ENCODE measurements around the gene PROCA1. TPM values are rescaled to one million over a fixed set of nuclear protein-coding genes. Genes with fewer than 3 reads are reported as not detected.
"Not testable (repeated sequence)": the region's sequence is repeated elsewhere in the genome, so short reads cannot be mapped to it uniquely, and the experiment has no call there.

PROCA1 gene
- polyA plus RNA-seq, 4 donors: 2.3 to 5.4 (median 4.4) TPM

DNA sequence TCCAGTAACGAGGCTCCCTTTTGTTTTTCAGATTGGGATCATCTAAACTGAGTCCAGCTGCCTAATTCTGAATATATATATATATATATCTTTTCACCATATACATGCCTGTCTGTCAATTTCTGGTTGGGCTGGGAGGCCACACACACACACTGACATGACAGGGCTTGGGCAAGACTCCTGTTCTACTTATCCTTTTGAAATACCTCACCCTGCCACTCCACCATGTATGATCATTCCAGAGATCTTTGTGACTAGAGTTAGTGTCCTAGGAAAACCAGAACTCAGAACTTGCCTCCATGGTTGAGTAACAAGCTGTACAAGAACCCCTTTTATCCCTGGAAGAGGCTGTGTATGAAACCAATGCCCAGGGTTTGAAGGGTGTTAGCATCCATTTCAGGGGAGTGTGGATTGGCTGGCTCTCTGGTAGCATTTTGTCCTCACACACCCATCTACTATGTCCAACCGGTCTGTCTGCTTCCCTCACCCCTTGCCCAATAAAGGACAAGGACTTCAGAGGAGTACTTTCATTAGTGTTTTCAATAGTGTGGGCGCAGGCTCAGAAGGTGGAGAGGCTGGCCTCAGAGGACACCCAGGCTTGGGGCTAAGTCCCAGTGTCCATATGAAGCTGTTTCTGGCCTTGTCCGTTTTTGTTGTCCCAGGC is 12.3 kb upstream of the PROCA1 start:
- FAIRE-seq; DNase-seq; H3K27me3 ChIP-seq (ENCODE audit: control insufficient read depth in 3 of 3, insufficient read depth in 3 of 3, low read length in 3 of 3); H3K9me3 ChIP-seq (ENCODE audit: control insufficient read depth in 2 of 2, insufficient read depth in 1 of 2, low read depth in 1 of 2, low read length in 1 of 2); H3K27ac ChIP-seq (ENCODE audit: low read depth in 1 of 3, low read length in 2 of 3); H3K4me3 ChIP-seq (ENCODE audit: low read depth in 1 of 3, low read length in 3 of 3): not testable (repeated sequence)
- 56 to 65% (median 61%) methylated on average over 4 of the region's 4 CpGs for WGBS, 3 donors
- peaks cover 0 to 37% (median 2%) of the 10 kb centered on the region in 3 donors for H3K4me1 ChIP-seq (ENCODE audit: control insufficient read depth in 3 of 3, insufficient read depth in 2 of 3, low read depth in 1 of 3, low read length in 2 of 3)
- H3K36me3 ChIP-seq (ENCODE audit: control insufficient read depth in 3 of 3, insufficient read depth in 2 of 3, low read depth in 1 of 3, low read length in 3 of 3): peaks cover 5 to 43% (median 11%) of the 10 kb centered on the region in 3 donors

DNA sequence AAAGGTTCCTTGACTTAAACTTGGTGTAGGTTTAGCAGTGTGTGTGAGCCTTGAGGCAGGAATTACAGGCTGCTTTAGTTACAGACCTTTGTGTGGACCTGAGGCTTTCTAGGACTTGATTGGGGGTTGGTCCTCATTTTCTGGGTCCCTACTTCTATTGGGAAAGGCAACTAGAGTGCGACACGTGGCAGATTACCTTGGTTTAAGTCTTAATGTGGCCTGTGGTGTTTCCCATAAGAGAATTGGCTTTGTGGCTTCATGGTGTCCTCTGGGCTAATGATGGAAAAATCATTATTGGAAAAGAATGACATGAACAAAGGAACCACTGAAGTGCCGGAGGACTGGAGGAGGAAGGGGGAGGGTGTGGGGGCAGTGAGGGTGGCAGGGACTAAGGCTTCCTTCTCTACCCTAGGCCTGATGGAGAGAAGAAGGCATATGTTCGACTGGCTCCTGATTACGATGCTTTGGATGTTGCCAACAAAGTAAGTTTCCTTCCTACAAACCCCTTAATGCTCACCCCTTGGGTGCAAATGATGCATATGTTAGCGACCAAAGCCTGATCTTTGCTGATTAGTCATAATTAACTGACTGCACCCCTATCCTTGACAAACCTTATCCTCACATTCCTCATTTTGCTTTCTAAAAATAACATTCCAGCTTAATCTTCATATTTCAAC is 11.6 kb upstream of the PROCA1 start:
- 66 to 79% (median 71%) methylated on average over 6 of the region's 6 CpGs for WGBS, 3 donors
- Histone ChIP-seq H3K4me3 (ENCODE audit: low read depth in 1 of 3, low read length in 3 of 3) (no peak overlapping the region), H3K36me3 (ENCODE audit: control insufficient read depth in 3 of 3, insufficient read depth in 2 of 3, low read depth in 1 of 3, low read length in 3 of 3) (peaks cover 5 to 43% (median 11%) of the 10 kb centered on the region in 3 donors), H3K27me3 (ENCODE audit: control insufficient read depth in 3 of 3, insufficient read depth in 3 of 3, low read length in 3 of 3) (no peaks in the 10 kb centered on the region), H3K9me3 (ENCODE audit: control insufficient read depth in 2 of 2, insufficient read depth in 1 of 2, low read depth in 1 of 2, low read length in 1 of 2) (no peaks in the 10 kb centered on the region), H3K27ac (ENCODE audit: low read depth in 1 of 3, low read length in 2 of 3) (no peak overlapping the region), H3K4me1 (ENCODE audit: control insufficient read depth in 3 of 3, insufficient read depth in 2 of 3, low read depth in 1 of 3, low read length in 2 of 3) (peaks cover 0 to 43% (median 2%) of the 10 kb centered on the region in 3 donors)
- DNase-seq (no peak), FAIRE-seq (no peak)

GRCh38 chr17:28722417-28723158 is 10.9 kb upstream of the PROCA1 start:
- FAIRE-seq (no peak), DNase-seq (no peak)
- Histone ChIP-seq H3K27me3 (ENCODE audit: control insufficient read depth in 3 of 3, insufficient read depth in 3 of 3, low read length in 3 of 3) (peaks cover 0 to 3% (median 0%) of the 10 kb centered on the region in 3 donors), H3K4me1 (ENCODE audit: control insufficient read depth in 3 of 3, insufficient read depth in 2 of 3, low read depth in 1 of 3, low read length in 2 of 3) (peaks cover 0 to 48% (median 2%) of the 10 kb centered on the region in 3 donors), H3K36me3 (ENCODE audit: control insufficient read depth in 3 of 3, insufficient read depth in 2 of 3, low read depth in 1 of 3, low read length in 3 of 3) (peaks cover 5 to 43% (median 11%) of the 10 kb centered on the region in 3 donors), H3K9me3 (ENCODE audit: control insufficient read depth in 2 of 2, insufficient read depth in 1 of 2, low read depth in 1 of 2, low read length in 1 of 2) (no peaks in the 10 kb centered on the region), H3K27ac (ENCODE audit: low read depth in 1 of 3, low read length in 2 of 3) (peak overlapping the region in 1 of 3 donors; percentile 26), H3K4me3 (ENCODE audit: low read depth in 1 of 3, low read length in 3 of 3) (no peak overlapping the region)
- 49 to 59% (median 54%) methylated on average over 7 of the region's 7 CpGs for WGBS, 3 donors

- DNase-seq; H3K9me3 ChIP-seq (ENCODE audit: control insufficient read depth in 2 of 2, insufficient read depth in 1 of 2, low read depth in 1 of 2, low read length in 1 of 2); H3K27me3 ChIP-seq (ENCODE audit: control insufficient read depth in 3 of 3, insufficient read depth in 3 of 3, low read length in 3 of 3); H3K27ac ChIP-seq (ENCODE audit: low read depth in 1 of 3, low read length in 2 of 3); FAIRE-seq: not testable (repeated sequence)
- Histone ChIP-seq H3K4me1 (ENCODE audit: control insufficient read depth in 3 of 3, insufficient read depth in 2 of 3, low read depth in 1 of 3, low read length in 2 of 3) (peaks cover 0 to 56% (median 2%) of the 10 kb centered on the region in 3 donors), H3K4me3 (ENCODE audit: low read depth in 1 of 3, low read length in 3 of 3) (peak overlapping the region; percentile 58 to 93 (median 85)), H3K36me3 (ENCODE audit: control insufficient read depth in 3 of 3, insufficient read depth in 2 of 3, low read depth in 1 of 3, low read length in 3 of 3) (peaks cover 5 to 46% (median 11%) of the 10 kb centered on the region in 3 donors)
- 6 to 22% (median 10%) methylated on average over 19 of the region's 19 CpGs for WGBS, 3 donors
Measured at GRCh38 chr17:28720997-28721329, 9.3 kb upstream of the PROCA1 start.

GRCh38 chr17:28720247-28720996 is 8.7 kb upstream of the PROCA1 start:
- peak in 1 of 2 donors; percentile 46 for DNase-seq
- peaks cover 0 to 5% (median 3%) of the 10 kb centered on the region in 3 donors for H3K27me3 ChIP-seq (ENCODE audit: control insufficient read depth in 3 of 3, insufficient read depth in 3 of 3, low read length in 3 of 3)
- no peaks in the 10 kb centered on the region for H3K9me3 ChIP-seq (ENCODE audit: control insufficient read depth in 2 of 2, insufficient read depth in 1 of 2, low read depth in 1 of 2, low read length in 1 of 2)
- H3K36me3 ChIP-seq (ENCODE audit: control insufficient read depth in 3 of 3, insufficient read depth in 2 of 3, low read depth in 1 of 3, low read length in 3 of 3): peaks cover 5 to 51% (median 11%) of the 10 kb centered on the region in 3 donors
- peak overlapping the region; percentile 58 to 93 (median 85) for H3K4me3 ChIP-seq (ENCODE audit: low read depth in 1 of 3, low read length in 3 of 3)
- no peak for FAIRE-seq
- peak overlapping the region; percentile 58 to 95 (median 88) for H3K27ac ChIP-seq (ENCODE audit: low read depth in 1 of 3, low read length in 2 of 3)
- peaks cover 0 to 53% (median 2%) of the 10 kb centered on the region in 3 donors for H3K4me1 ChIP-seq (ENCODE audit: control insufficient read depth in 3 of 3, insufficient read depth in 2 of 3, low read depth in 1 of 3, low read length in 2 of 3)
- WGBS, 3 donors: 0 to 2% (median 1%) methylated on average over 24 to 29 of the region's 30 CpGs

DNA sequence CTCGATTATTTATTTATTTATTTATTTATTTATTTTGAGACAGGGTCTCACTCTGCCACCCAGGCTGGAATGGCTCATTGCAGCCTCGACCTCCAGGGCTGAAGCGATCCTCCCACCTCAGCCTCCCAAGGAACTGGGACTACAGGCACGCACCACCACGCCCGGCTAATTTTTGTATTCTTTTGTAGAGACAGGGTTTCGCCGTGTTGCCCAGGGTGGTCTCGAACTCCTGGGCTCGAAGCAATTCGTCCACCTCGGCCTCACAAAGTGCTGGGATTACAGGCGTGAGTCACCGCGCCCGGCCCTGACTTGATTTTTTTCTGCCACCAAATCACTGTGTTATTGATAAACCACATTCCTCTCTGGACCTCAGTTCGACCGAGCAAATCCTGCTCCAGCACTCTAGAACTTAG is 7.3 kb upstream of the PROCA1 start:
- H3K36me3 ChIP-seq (ENCODE audit: control insufficient read depth in 3 of 3, insufficient read depth in 2 of 3, low read depth in 1 of 3, low read length in 3 of 3): peaks cover 4 to 51% (median 11%) of the 10 kb centered on the region in 3 donors
- FAIRE-seq: no peak
- peaks cover 0 to 5% (median 3%) of the 10 kb centered on the region in 3 donors for H3K27me3 ChIP-seq (ENCODE audit: control insufficient read depth in 3 of 3, insufficient read depth in 3 of 3, low read length in 3 of 3)
- H3K27ac ChIP-seq (ENCODE audit: low read depth in 1 of 3, low read length in 2 of 3): peak overlapping the region; percentile 43 to 95 (median 88)
- no peak for DNase-seq
- H3K4me3 ChIP-seq (ENCODE audit: low read depth in 1 of 3, low read length in 3 of 3): peak overlapping the region in 2 of 3 donors; percentile 85 to 93
- WGBS, 3 donors: 17 to 30% (median 28%) methylated on average over 18 of the region's 18 CpGs
- no peaks in the 10 kb centered on the region for H3K9me3 ChIP-seq (ENCODE audit: control insufficient read depth in 2 of 2, insufficient read depth in 1 of 2, low read depth in 1 of 2, low read length in 1 of 2)
- peaks cover 0 to 48% (median 2%) of the 10 kb centered on the region in 3 donors for H3K4me1 ChIP-seq (ENCODE audit: control insufficient read depth in 3 of 3, insufficient read depth in 2 of 3, low read depth in 1 of 3, low read length in 2 of 3)

DNA sequence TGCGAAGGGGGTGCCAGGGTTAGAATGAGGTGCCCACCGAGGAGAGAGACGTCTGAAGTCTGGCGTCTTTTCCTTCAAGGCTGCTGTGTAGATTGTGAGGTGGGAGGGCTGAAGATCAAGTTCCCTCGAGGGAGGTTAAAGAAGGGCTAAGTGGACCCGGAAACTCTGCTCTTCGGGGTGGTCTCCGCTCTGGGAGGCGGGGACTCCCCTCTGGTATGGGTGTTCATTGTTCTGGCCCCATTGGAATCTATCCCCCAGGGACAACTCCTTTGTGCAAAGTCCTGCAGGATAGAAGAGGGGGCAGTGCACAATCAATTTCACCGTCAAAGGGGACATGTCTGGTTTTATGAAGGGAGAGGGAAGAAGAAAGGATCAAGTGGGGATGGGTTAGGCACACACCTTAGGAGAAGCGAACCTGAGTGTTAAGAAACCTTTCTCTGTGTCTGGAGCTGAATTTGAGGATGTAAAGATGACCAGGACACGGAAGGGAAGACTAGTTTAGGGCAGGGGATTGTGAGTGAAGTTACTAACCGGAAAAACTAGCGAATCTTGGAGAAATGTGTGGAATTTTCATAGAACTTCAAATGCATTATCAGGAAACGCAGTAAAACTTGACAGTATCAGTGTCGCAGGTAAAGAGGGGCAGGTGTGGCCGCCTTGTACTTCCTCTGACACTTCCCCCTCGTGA is 6.8 kb upstream of the PROCA1 start:
- Histone ChIP-seq H3K27me3 (ENCODE audit: control insufficient read depth in 3 of 3, insufficient read depth in 3 of 3, low read length in 3 of 3) (peaks cover 0 to 5% (median 3%) of the 10 kb centered on the region in 3 donors), H3K9me3 (ENCODE audit: control insufficient read depth in 2 of 2, insufficient read depth in 1 of 2, low read depth in 1 of 2, low read length in 1 of 2) (no peaks in the 10 kb centered on the region), H3K4me3 (ENCODE audit: low read depth in 1 of 3, low read length in 3 of 3) (peak overlapping the region in 1 of 3 donors; percentile 75), H3K4me1 (ENCODE audit: control insufficient read depth in 3 of 3, insufficient read depth in 2 of 3, low read depth in 1 of 3, low read length in 2 of 3) (peaks cover 0 to 48% (median 2%) of the 10 kb centered on the region in 3 donors), H3K36me3 (ENCODE audit: control insufficient read depth in 3 of 3, insufficient read depth in 2 of 3, low read depth in 1 of 3, low read length in 3 of 3) (peaks cover 4 to 55% (median 8%) of the 10 kb centered on the region in 3 donors), H3K27ac (ENCODE audit: low read depth in 1 of 3, low read length in 2 of 3) (peak overlapping the region in 2 of 3 donors; percentile 88 to 95)
- FAIRE-seq (no peak), DNase-seq (no peak)
- 44 to 65% (median 61%) methylated on average over 18 of the region's 18 CpGs for WGBS, 3 donors

All from small intestine (tissue), 7 donors.